NCI-H2107 treated with DMSO at 0.1 percent for 48 hours (cell line): ENCODE results near the gene PPP1R3F.
"Not testable (repeated sequence)": the region's sequence is repeated elsewhere in the genome, so short reads cannot be mapped to it uniquely, and the experiment has no call there.

Source experiments
- DNase-seq: peaks from one replicate; lab custom pipeline; 2025; ENCODE audit not compliant: unreplicated experiment; lab: John Stamatoyannopoulos, UW

The PPP1R3F gene

GRCh38 chrX:49270249-49270921, 792 bp downstream of the PPP1R3F start:
- no peak for DNase-seq

DNA sequence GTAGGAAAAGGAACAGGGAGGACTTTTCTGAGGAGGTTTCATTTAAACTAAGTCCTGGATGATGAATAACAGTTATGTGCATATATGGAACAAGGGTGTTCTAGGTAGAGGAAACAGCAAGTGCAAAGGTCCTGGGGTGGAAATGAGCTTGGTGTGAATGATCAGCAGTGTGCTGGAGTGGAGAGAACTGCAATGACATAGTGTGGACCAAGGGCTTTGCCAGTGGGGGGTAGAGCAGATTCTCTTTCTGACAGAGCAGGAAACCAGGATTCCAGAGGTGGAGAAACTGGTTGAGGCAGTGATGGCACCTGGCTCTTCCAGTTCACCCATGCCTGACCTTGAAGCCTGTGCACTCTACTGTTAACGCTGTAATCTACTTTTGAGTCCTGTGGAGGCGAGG, 1.7 kb downstream of the PPP1R3F start:
- no peak for DNase-seq

GRCh38 chrX:49272421-49272820, 2.8 kb downstream of the PPP1R3F start:
- no peak for DNase-seq

DNA sequence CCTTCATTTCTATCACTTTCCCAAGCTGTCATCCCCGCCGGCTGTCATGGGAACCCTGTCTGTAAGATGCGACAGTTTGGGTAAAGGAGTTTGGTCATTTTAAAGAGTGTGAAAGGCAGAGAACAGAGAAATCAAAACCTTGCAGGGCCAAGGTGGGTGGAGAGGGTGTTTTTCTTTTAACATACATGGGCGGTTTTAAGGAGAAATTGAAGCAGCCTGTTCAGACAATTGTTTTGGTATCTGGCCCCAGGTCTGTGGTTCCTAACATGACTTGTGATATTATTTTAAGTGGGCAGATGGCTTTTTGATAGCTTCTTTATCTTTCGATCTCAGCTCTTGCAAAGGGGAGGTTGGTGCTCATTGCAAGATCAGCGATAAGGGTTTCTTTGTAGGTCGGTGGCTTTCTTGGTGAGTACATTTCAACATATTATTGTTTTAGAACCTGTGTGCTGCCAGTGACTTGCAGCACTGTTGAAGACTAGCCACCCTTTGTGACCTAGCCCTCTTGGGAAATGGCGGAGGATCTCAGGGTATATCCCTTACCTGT, 3.7 kb downstream of the PPP1R3F start:
- DNase-seq = no peak

GRCh38 chrX:49276207-49276606, 6.6 kb downstream of the PPP1R3F start:
- DNase-seq = no peak

DNA sequence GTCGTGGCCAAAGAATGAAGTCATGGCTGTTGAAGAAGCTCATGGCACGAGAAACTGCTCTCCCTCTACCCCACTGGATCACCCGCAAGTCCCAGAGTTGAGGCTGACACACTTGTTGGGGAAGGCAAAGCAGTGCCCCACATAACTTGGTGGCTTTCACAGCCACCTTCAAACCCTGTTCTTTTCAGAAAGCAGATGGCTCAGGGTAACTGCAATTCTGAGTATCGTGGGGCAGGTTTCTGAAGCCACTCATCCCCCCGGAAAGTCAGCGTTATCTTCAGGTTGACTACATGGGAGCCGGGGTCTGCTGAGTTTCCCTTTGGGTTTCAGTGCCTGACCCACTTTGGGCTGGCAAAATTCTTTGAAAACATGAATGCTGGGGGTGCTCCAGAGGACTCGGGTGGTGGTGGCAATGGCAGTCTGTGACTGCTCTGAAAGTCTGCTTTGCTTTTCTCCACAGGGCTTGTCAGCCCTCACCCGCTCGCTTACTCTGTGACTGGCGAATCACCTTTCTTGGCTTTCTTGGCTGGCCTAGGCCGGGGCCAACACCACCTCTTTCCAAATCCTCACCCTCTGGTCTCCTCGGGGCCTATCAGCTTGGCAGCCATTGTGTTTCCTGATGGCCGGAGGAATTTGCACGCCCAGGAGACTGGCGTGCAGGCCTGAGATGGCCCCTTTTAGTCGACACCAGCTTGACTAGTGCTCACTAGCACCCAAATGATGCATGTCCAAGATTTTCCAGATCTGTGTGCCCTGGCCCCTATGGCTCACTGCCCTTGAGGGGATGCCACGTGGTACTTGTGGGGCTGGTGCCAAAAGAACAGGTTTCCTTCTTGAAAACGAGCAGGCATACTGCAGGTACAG, 7.3 kb downstream of the PPP1R3F start:
- DNase-seq = no peak

- DNase-seq = no peak
Observed at GRCh38 chrX:49277535-49277830, 7.9 kb downstream of the PPP1R3F start.

- no peak for DNase-seq
Observed at GRCh38 chrX:49278081-49278480, 8.5 kb downstream of the PPP1R3F start.

- DNase-seq = no peak
Observed at GRCh38 chrX:49282647-49283011, 13.0 kb downstream of the PPP1R3F start.

- no peak for DNase-seq
Observed at GRCh38 chrX:49284212-49284611, 14.6 kb downstream of the PPP1R3F start.

GRCh38 chrX:49286136-49286535, 16.5 kb downstream of the PPP1R3F start:
- no peak for DNase-seq

- DNase-seq = no peak
Observed at GRCh38 chrX:49286581-49286980, 17.0 kb downstream of the PPP1R3F start.

DNA sequence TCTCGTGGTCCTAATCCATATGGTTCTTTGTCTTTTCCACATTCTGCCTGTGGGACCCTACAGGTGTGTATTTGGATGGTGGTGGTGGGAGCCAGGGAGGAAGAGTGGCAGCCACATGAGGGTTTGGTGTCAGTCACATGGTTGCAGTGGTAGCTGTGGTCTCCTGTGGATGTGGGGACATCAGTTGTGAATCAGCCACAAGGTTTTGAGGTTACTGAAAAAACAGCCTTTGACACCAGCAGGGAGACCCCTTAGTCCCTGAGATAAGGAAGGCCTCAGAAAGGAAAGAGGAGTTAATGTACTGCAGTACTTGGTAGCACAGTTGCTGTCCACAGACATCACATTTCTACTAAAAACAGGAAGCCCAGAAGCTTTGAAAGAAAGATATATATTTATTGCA, 18.1 kb downstream of the PPP1R3F start:
- DNase-seq = no peak

GRCh38 chrX:49290215-49290614, 20.6 kb downstream of the PPP1R3F start:
- no peak for DNase-seq

- DNase-seq = peak; percentile 12
Observed at GRCh38 chrX:49291615-49292337, 22.2 kb downstream of the PPP1R3F start.

DNA sequence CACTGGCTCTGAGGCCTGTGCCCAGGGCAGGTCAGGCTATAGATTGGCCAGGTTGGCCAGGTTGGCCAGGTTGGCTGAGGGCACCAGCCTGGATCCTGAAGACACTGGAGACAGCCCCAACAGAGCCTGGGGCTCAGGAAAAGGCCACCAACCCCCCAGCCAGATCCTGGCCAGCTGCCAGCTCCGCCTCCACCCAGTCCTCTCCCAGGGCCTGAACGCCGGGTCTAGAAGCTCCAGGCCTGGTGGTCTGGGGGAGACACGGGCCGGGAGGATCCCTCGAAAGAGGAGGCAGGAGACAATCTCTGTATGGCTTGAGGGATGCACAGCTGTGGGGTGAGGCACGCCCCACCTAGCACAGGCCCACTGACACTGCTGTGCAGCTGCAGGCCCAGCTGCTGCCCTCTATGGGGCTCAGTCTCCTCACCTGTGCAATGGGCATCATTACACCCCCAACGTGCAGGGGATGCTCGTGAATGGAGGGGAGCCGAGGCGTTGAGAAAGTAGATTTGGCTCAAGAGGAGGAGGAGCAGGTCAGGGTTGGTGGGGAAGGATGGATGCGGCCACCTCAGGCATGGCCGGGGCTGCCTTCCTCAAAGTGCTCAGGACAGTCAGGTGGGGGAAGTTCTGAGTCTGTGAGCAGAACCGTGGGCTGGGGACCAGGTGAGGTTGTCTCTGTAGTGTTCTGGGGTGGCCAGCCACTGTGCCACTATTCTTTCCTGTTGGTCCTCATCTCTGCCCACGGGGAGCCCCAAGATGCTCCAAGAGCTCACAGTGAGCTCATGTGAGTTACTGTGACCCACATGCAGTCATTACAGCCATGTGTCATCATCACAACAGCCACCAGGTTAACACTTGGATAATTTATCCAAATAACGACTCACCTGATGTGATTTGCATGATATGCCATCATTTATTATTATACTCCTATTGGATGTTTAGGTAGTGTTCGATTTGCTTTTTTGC, 23.1 kb downstream of the PPP1R3F start:
- DNase-seq = no peak

DNA sequence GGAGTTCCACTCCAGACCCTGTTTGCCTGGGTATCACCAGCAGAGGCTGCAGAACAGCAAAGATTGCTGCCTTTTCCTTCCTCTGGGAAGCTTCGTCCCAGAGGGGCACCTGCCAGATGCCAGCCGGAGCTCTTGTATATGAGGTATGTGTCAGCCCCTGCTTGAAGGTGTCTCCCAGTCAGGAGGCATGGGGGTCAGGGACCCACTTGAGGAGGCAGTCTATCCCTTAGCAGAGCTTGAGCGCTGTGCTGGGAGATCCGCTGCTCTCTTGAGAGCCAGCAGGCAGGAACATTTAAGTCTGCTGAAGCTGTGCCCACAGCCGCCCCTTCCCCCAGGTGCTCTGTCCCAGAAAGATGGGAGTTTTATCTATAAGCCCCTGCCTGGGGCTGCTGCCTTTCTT, 29.7 kb downstream of the PPP1R3F start:
- not testable (repeated sequence) for DNase-seq

- no peak for DNase-seq
Observed at GRCh38 chrX:49300703-49301102, 31.1 kb downstream of the PPP1R3F start.

GRCh38 chrX:49303346-49303745, 33.8 kb downstream of the PPP1R3F start, which contains the start of gene GAGE10:
Gene GAGE10, plus strand, starts transcription at chrX:49303646. Its CDS starts 1,214 bp downstream, at chrX:49304860.
- DNase-seq = no peak

DNA sequence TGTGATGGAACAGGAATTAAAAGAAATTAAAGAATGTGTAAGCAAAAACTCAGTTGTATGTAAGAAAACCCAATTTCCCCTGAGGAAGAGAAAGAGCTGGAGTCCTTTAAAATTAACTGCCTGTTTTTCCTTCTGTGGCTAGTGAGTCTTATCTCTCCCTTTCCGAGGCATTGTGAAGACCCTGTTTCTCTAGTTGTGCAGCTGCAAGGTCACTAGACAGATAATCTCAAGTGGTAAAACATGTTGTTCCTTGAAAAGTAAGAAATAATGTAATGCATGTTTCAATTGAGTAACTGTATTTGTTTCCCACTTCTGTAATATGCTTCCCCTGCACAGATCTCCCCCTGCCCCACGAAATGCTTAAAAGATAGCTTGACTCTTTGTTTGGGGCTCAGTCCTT, 38.2 kb downstream of the PPP1R3F start:
- not testable (repeated sequence) for DNase-seq
